ENCODE results near the gene PRDM11. TPM values are rescaled to one million over a fixed set of nuclear protein-coding genes. Genes with fewer than 3 reads are reported as not detected.

PRDM11 gene
- total RNA-seq, 1 donor from 2014 or later, result 32.9 TPM

- no peak overlapping the region for H3K4me3 Mint-ChIP-seq (ENCODE audit: unreplicated experiment)
- peaks cover 15% of the 10 kb centered on the region for H3K36me3 Mint-ChIP-seq (ENCODE audit: low read depth)
- H3K27me3 Mint-ChIP-seq (ENCODE audit: low read depth), result no peaks in the 10 kb centered on the region
- DNase-seq (ENCODE audit: low spot score), result no peak
- TF ChIP-seq CTCF (IDR thresholded peaks at IDR 0.05), result no peak
- H3K4me1 Mint-ChIP-seq (ENCODE audit: low read depth), result peaks cover 14% of the 10 kb centered on the region
- no peak overlapping the region for H3K27ac Mint-ChIP-seq (ENCODE audit: unreplicated experiment)
- H3K9me3 Mint-ChIP-seq (ENCODE audit: low read depth), result no peaks in the 10 kb centered on the region
Observed at GRCh38 chr11:45219411-45219810, 73.0 kb downstream of the PRDM11 start.

- Mint-ChIP-seq H3K36me3 (ENCODE audit: low read depth) (peaks cover 44% of the 10 kb centered on the region), H3K27me3 (ENCODE audit: low read depth) (no peaks in the 10 kb centered on the region), H3K4me3 (ENCODE audit: unreplicated experiment) (no peak overlapping the region), H3K9me3 (ENCODE audit: low read depth) (no peaks in the 10 kb centered on the region), H3K4me1 (ENCODE audit: low read depth) (no peaks in the 10 kb centered on the region), H3K27ac (ENCODE audit: unreplicated experiment) (no peak overlapping the region)
- TF ChIP-seq CTCF (IDR thresholded peaks at IDR 0.05), result no peak
- DNase-seq (ENCODE audit: low spot score), result no peak
Observed at GRCh38 chr11:45223496-45223895, 77.1 kb downstream of the PRDM11 start.

- H3K27ac Mint-ChIP-seq (ENCODE audit: unreplicated experiment), result no peak overlapping the region
Observed at GRCh38 chr11:45224766-45225165, 78.3 kb downstream of the PRDM11 start.

GRCh38 chr11:45225277-45225676 lies 78.8 kb downstream of the PRDM11 start:
- DNase-seq (ENCODE audit: low spot score), result no peak
- Mint-ChIP-seq H3K4me3 (ENCODE audit: unreplicated experiment) (no peak overlapping the region), H3K4me1 (ENCODE audit: low read depth) (no peaks in the 10 kb centered on the region), H3K27ac (ENCODE audit: unreplicated experiment) (no peak overlapping the region), H3K27me3 (ENCODE audit: low read depth) (no peaks in the 10 kb centered on the region), H3K9me3 (ENCODE audit: low read depth) (no peaks in the 10 kb centered on the region), H3K36me3 (ENCODE audit: low read depth) (peaks cover 45% of the 10 kb centered on the region)
- no peak for TF ChIP-seq CTCF (IDR thresholded peaks at IDR 0.05)

More at GRCh38 chr11:45224766-45225165, 78.3 kb downstream of the PRDM11 start:
- H3K4me1 Mint-ChIP-seq (ENCODE audit: low read depth), result no peaks in the 10 kb centered on the region
- DNase-seq (ENCODE audit: low spot score), result no peak
- peaks cover 45% of the 10 kb centered on the region for H3K36me3 Mint-ChIP-seq (ENCODE audit: low read depth)
- H3K9me3 Mint-ChIP-seq (ENCODE audit: low read depth), result no peaks in the 10 kb centered on the region
- H3K27me3 Mint-ChIP-seq (ENCODE audit: low read depth), result no peaks in the 10 kb centered on the region
- no peak overlapping the region for H3K4me3 Mint-ChIP-seq (ENCODE audit: unreplicated experiment)
- no peak for TF ChIP-seq CTCF (IDR thresholded peaks at IDR 0.05)

- Mint-ChIP-seq H3K36me3 (ENCODE audit: low read depth) (peaks cover 42% of the 10 kb centered on the region), H3K9me3 (ENCODE audit: low read depth) (no peaks in the 10 kb centered on the region), H3K4me3 (ENCODE audit: unreplicated experiment) (no peak overlapping the region), H3K27me3 (ENCODE audit: low read depth) (no peaks in the 10 kb centered on the region), H3K4me1 (ENCODE audit: low read depth) (no peaks in the 10 kb centered on the region), H3K27ac (ENCODE audit: unreplicated experiment) (no peak overlapping the region)
- DNase-seq (ENCODE audit: low spot score), result no peak
- TF ChIP-seq CTCF (IDR thresholded peaks at IDR 0.05), result no peak
Observed at GRCh38 chr11:45225961-45226871, 79.8 kb downstream of the PRDM11 start.

All from chondrocyte (in vitro differentiated cells).